SKM-1 treated with dmso at 0.1 percent for 144 hours (cell line): Measurements from ENCODE around the gene TRMT2A.
"Not testable (repeated sequence)": the region's sequence is repeated elsewhere in the genome, so short reads cannot be mapped to it uniquely, and the experiment has no call there.

Experiments
- DNase-seq: peaks from one replicate; lab custom pipeline; 2025; ENCODE audit not compliant: unreplicated experiment; lab: John Stamatoyannopoulos, UW

TRMT2A gene, protein sequence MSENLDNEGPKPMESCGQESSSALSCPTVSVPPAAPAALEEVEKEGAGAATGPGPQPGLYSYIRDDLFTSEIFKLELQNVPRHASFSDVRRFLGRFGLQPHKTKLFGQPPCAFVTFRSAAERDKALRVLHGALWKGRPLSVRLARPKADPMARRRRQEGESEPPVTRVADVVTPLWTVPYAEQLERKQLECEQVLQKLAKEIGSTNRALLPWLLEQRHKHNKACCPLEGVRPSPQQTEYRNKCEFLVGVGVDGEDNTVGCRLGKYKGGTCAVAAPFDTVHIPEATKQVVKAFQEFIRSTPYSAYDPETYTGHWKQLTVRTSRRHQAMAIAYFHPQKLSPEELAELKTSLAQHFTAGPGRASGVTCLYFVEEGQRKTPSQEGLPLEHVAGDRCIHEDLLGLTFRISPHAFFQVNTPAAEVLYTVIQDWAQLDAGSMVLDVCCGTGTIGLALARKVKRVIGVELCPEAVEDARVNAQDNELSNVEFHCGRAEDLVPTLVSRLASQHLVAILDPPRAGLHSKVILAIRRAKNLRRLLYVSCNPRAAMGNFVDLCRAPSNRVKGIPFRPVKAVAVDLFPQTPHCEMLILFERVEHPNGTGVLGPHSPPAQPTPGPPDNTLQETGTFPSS

DNA sequence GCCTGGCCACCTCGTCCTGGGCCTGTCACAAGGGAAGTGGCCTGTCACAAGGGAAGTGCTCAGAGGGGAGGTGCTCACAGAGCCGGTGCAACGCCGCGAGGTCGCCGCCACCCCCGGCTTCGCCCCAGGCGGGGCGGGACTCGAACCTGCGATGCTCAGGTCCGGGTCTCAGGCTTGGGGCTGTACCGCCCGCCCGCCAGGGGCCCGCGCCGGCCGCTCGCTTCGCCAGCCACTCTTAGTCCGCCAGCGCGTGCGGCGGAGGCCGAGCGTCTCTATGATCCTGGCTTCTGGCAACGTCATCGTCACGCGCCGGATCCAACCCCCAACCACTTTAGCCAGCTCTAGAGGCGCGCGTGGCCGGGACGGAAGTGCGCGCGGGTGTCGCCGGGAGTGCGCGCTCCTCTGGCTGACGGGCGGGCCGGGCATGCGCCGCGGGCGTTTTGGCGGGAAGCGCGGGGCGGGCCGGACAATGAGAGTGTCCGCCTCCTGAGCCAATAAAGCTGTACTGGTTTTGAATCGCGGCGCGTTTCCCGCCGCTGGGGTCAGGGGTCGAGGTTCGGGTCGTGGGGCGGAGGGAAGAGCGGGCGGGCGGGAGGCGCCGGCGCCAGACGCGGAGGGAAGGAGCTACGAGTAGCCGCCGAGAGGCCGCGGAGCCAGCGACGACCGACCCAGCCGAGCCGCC is at the start of gene TRMT2A:
TRMT2A (minus strand) TSS at position 276 of the 682 bp plus-strand sequence. CDS start 320 bp downstream, outside the sequence.
- peak; percentile 94 for DNase-seq

DNA sequence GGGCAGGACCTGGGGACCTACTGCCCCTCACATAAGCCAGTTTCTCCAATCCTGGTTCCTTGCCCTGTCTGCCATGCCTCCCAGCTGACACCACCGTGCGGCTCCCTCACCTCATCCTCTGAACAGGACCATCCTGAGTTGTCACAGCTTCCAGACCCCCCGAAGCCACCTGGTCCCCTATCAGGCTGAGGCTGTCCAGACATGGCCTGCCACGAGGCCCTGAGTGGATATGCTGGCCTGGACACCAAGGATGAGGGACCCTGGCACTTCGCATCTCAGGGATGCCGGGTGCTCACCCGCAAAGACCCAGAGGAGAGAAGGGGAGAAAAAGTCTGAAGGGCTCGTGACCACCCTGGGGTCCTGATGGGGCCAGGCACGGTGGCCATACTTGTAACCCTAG is 49.7 kb upstream of the TRMT2A start:
- DNase-seq: no peak

DNA sequence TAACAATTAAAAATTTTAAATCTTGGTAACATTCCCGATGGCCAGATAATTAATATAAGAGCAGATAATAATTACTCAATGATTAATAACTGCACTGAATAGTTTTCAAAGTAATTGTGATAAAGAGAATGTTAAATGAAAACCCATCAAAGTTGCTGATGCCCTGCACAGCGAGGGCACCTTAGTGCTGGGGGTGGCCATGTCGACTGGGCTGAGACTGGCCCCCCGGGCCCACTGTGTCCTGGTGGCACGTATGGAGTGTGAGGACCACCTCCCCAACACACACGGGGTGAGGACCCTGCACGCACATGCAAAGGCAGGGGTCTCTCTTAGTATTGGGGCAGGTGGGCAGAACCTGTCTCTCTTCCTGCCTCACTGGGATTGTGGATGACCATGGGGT is 48.9 kb upstream of the TRMT2A start:
- DNase-seq: no peak

DNA sequence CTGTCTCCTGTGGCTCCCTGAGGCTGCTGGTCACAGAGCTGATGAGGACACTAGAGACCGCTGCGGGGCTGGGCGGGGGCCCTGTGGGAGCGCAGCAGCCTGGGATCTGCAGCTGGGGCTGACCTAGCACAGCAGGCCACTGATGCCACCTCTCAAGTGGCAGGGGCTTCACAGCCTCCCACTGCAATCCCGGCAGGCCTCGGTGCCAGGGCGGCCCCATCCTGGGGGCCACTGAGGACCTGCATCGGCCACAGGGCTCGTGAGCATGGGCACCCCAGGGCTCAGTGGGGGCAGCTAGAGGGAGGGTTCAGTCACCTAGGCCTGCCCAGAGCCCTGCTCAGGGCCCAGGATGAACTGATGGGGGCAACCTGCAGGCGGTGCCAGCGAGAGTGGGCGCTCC is 48.4 kb upstream of the TRMT2A start:
- no peak for DNase-seq

DNA sequence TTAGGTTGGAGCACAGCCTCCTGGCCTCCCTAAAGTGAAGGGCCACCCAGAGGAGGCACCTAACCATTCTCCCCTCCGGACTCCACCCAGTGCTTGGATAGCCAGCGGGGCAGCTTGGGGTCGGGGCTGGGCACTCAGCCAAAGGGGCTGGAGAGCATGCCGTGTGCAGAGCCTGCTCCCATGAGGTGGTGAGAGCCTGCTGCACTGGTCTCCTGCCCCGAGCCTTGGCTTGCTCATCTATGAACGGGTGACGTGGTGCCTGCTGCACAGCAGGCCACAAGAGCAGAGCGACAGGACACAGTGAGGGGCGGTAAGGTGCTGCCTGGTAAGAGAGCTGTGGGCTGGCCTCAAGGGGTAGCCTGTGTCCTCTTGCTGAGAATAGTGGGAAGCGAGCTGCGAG is 47.8 kb upstream of the TRMT2A start:
- no peak for DNase-seq

DNA sequence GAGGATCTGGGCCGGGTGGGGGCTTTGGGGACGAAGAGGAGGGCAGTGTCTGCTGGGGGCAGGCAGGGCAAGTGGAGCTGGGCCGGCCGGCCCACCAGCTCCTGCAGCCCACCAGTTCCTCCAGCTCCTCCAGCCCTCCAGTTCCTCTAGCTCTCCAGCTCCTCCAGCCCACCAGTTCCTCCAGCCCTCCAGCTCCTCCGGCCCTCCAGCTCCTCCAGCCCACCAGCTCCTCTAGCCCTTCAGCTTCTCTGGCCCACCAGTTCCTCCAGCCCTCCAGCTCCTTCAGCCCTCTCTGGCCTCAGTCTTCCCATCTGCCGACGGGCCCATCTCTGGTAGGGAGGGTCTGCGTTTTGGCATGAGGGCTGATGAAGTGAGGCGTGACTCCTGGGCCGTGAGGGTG is 43.0 kb upstream of the TRMT2A start:
- DNase-seq: no peak

DNA sequence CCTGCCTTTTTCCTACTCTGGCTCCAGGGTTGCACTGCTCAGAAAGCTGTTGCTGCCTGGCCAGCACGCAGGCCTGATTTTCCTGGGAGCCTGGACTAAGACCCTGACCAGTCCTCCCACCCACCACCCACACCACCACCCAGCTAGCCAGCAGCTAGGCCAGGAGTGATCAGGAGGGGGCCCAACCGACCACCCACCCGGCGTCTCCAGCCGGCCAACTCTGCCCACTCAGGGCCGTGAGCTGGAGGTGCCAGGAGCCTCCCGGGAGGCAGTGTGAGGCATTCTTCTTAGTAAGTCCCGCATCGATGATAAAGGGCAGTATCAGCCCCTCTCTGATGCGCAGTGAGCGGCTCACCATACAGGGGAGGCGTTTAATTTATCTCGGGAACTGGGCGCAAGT is 42.5 kb upstream of the TRMT2A start:
- DNase-seq: not testable (repeated sequence)

DNA sequence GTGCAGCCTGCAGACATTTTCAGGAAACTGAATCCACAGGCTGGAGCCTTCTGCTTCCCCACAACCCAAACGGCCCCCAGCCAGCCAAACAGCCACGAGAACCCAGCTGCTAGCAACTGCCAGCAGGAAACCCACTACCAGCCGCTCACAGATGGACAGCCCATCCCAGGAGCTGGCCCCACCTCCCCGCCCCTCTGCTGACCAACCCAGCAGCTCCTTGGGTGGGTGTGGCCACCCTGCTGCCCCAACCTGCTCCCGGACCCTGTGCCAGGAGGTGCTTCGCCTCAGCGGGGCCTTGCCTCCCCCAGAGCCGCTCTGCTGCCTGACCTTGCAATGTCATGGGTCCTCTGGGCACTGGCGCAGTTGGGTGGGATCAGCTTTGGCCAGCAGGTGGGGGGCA is 42.0 kb upstream of the TRMT2A start:
- DNase-seq: no peak

DNA sequence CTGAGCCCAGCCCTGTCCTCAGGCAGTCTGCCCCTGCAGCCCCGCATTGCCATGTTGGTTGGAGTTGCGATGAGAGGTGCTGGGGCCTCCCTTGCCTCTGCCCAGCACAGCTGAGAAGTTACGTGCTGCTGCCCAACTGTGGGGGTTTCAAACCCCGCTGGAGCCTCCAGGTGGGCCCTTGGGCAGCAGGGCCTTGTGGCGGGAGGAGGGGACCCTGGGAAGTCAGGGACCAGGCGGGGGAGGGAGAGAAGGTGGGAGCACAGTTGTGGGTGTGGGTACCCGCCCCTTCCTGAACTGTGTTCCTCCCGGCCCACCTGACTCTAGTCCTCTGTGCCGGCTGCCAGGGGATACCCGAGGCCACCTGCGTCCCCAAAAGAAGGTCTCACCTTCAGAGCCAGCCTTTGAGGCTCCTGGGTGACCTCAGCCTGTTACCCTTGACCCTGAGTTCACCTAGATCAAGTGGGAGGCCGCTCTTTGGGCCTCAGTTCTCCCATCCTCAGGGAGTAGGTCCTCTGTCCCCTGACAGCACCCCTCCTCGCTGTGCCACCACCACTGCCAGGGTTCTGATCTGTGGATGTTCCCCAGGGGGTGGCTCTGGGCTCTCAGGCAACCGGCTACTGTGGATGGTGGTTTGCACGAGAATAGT is 41.5 kb upstream of the TRMT2A start:
- no peak for DNase-seq

DNA sequence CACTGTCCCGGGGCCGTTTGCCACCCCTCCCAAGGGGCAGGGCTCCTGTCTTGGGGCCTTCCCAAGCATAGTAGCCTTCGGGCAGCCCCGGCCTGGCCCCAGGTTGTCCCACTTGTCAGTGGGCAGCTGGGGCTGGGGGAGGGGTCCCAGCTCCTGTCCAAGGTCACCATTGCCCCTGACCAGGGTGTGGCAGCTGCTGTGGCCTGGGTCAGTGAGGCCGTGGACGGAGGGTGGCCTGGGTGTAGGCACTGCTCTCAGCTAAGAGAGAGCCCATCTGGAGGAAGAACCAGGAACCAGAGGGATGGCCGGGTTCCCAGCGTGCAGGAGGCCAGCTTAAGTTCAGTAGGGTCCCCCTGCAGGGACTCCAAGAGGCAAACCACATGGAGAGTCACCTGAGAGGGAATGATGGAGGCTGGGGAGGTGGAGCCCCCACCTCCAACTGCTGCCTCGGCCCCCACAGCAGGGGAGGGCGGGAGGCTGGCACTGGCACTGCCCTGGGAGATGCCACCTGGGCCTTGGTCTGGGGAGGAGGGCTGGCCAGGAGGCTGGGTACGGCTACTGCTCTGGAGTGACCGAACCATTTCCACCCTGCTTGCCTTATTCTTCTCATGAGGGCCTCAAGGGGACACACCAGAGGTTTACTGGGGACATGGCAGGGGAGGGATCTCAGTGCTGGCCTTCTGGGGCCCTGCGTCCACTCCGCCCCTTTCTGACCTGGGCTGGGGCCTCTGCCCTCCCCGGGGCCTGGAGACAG is 40.6 kb upstream of the TRMT2A start:
- no peak for DNase-seq

DNA sequence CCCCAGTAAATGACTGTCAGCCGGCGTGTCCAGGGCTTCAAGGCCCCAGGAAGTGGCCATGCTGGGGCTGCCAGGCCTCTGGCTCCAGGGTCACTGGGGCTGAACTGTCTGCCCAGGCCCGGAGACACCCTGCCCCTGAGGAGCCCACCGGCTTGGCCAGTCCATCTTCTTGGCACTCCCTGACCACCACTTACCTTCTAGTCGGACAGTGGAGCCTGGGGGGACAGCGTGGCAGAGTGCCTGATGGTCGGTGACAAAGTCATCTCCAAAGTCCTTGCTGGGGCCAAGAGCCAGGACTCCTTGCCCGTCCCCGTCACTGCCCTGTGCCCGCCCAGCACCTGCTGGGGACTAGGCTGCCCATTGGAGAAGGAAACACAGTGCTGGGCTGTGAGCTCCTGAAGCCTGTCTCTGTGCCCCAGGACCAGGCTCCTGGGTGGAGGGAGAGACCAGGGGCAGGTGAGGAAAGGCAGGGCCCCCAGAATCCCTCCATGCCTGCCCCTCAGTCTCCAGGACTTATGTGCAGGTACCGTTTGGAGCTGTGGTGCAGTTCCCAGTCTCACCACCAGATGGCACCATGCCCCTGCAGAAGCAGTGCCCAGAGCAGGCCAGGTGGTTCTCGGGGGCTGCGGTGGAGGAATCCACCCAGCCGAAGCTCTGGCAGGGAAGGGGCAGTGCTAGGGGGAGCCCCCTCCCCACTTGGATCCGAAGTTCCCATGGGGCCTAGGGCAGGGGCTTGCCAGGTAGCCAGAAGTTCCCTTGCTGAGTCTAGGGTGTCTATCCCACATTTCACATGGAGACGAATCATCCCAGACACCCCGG is 39.8 kb upstream of the TRMT2A start:
- DNase-seq: peak; percentile 32

DNA sequence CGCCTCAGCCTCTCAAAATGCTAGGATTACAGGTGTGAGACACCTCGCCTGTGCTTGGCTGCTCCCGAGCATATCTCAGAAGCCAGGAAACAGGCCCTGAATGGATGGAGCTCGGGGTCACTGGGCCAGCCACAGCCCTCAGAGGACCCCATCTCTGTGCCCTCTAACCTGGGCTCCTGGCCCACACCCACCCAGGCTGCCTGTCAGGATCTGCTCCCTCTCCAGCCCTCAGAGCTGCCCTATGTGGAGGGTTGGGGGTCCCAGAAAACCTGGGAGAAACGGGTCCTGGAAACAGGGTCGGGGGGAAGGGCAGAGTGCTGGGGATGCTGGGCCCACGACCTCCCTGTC is 39.0 kb upstream of the TRMT2A start:
- no peak for DNase-seq

DNA sequence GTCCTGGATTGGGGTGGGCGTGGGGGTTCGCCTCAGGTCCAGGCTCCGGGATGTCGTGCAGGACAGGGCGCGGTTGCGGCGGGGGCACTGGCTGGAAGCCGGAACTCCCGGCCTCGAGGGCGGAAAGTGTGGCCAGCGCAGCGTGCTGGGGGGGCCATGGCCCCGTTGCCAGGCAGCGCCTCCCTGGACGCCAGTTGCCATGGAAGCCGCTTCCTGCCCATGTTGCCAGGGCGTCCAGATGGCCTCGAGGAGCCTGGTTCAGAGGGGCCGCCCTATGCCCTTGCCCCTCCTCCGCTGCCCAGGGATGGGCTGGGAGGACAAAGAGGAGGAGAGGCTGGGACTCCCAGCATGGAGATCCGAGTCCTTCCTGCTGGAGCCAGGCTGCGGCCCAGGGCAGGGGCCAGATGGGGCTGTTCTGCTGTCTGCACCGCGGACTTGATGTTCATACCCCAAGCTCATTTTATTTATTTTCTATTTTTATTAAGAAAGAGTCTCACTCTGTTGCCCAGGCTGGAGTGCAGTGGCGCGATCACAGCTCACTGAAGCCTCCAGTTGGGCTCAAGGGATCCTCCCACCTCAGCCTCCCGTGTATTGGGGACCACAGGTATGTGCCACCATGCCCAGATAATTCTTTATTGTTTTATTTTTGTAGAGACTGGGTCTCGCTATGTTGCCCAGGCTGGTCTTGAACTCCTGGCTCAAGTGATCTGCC is 38.5 kb upstream of the TRMT2A start:
- DNase-seq: no peak

DNA sequence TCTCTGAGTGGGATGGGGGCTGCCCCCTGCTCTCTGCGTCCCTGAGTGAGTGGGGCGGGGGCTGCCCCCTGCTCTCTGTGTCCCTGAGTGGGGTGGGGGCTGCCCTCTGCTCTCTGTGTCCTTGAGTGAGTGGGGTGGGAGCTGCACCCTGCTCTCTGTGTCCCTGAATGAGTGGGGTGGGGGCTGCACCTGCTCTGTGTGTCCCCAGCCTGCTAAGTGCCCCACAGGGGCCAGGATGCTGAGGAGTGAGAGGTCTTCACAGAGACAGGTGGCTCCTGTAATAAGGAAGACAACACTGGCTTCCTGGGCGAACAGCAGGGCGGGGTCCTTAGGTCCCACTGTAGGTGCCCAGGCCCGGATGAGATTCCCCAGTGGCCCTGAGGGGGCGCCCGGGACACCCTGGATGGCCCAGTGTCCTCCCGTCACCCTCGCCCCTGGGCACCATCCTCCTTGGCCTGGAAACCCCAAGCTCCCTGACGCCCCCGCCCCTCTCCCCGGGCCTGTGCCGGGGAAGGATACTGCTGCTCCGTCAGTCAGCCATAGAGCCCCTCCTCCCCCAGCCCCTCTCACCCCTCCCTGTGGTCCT is 37.7 kb upstream of the TRMT2A start:
- DNase-seq: no peak

DNA sequence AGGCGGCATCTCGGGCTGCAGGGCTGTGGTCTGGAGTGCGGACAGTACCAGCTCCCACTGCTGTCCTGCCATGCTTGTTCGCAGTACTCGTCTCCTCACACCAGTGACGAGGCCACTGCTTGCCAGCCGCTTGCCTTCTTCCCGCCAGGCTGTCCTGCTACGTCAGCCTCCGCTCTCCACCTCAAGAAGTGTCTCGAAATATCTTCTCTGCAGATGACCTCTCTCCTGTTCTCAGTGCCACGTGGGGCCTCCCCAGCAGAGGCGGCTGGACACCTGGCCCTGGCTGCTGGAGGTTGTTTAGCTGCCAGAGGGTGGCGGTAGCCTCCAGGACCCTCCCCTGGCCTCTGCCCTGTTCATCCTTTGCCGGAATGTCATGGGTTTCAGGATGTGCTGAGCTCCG is 36.9 kb upstream of the TRMT2A start:
- no peak for DNase-seq

DNA sequence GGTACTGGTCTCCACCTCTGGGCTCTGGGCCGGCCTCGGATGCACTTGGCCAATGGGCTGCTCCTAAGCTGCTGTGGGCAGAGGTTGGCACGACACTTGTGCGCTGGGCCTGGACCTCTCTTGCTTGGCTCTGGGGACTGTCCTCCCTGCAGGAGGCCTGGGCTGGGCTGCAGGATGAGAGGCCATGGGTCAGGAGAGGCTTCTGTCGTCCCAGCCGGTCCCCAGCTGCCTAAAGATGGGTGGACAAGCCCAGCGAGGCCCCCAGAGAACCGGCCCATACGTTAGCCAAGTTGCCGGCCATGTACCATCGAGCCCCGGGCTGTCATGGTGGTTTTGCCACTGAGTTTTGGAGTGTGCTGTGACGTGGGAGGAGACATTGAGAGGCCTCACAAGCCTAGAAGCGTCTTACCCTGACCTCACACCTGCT is 35.5 kb upstream of the TRMT2A start:
- no peak for DNase-seq

DNA sequence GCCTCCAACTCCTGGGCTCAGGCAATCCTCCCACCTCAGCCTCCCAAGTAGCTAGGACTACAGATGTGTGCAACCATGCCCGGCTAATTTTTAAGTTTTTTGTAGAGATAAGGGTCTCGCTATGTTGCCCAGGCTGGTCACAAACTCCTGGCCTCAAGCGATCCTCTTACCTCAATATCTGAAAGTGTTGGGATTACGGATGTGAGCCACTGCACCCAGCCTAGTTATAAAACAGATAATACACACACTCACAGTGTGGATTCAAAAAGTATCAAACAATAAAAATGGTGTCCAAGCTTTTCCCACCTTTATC is 34.2 kb upstream of the TRMT2A start:
- DNase-seq: no peak

DNA sequence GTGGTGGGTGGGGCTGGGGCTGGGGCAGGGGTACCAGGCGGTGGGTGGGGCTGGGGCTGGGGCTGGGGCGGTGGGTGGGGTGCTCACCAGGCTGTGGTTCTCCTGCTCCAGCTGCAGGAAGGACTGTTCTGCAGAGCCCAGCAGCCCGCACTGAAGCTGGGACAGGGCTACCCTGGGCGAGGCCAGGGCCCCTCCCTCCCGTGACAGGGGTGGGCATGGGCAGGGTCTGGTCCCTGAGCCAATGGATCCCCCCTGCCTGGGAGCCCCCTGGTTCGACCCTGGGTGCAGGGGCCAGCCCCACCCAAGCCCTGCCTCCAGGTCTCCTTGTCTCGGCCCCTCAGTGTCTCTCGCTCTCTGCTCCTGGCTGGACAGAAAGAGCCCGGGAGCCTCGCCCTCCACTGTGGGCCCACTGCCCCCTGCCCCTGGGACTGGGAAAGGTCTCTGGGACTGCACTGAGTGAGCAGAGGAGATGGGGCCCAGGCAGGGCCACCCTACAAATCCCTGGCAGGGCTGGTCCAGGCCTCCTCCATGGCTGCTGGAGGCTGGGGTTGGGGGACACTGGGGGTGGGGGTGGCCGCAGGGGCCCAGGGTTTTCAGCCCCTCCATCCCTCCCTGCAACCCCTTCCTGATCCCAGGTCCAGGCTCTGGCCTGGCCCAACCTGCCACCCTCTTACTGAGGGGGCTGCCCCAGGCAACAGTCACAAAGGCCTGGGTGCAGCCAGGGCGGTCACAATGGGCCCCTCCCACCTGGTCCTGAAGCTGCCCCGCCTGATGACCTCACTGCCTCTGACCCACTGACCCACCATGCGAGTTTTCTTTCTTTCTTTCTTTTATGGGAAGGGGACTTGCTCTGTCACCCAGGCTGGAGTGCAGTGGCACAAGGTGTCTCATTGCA is 33.6 kb upstream of the TRMT2A start, which contains the start of gene CCDC188:
CCDC188 (minus strand) TSS at position 675 of the 895 bp plus-strand sequence; CDS start at position 606, 69 bp downstream.
- no peak for DNase-seq
